Tibial nerve (tissue), 4 donors: ENCODE measurements around the gene ZFHX2. TPM values are rescaled to one million over a fixed set of nuclear protein-coding genes. Genes with fewer than 3 reads are reported as not detected.

ENCODE experiments used
- DNase-seq, 2 donors: peaks; one replicate each; pipeline ENCODE4 v3.0.0-alpha.2; 2019; ENCODE audit warnings: low spot score in 2 of 2
- H3K27ac ChIP-seq, 4 donors: fragments of 200-600 bp; sonication (generic) in 3 of 4; one replicate each; pipeline ENCODE4 v1.5.1; 2017 to 2019; ENCODE audit warnings: mild to moderate bottlenecking in 1 of 4
- H3K27me3 ChIP-seq, 2 donors: fragments of 200-600 bp; sonication (generic) in 1 of 2; one replicate each; pipeline versions ENCODE4 v1.5.1 to v1.6.0; 2017 to 2019
- H3K36me3 ChIP-seq, 3 donors: fragments of 200-600 bp; sonication (generic); one replicate each; pipeline ENCODE4 v1.5.1; 2018 to 2019
- H3K4me1 ChIP-seq, 4 donors: fragments of 200-600 bp; sonication (generic) in 3 of 4; one replicate each; pipeline ENCODE4 v1.5.1; 2017 to 2019
- H3K4me3 ChIP-seq, 4 donors: fragments of 200-600 bp; sonication (generic) in 3 of 4; one replicate each; pipeline ENCODE4 v1.5.1; 2017 to 2019; ENCODE audit warnings: mild to moderate bottlenecking in 1 of 4, moderate library complexity in 1 of 4
- H3K9me3 ChIP-seq, 4 donors: fragments of 200-600 bp; sonication (generic) in 3 of 4; one replicate each; pipeline ENCODE4 v1.5.1; 2017 to 2019
- CTCF ChIP-seq, 5 experiments: fragments of 200-600 bp in 3 of 5; fragments of 450-650 bp in 2 of 5; sonication (generic) in 3 of 5; IDR thresholded peaks; one replicate each; pipeline ENCODE4 v1.5.1; 2016 to 2019; ENCODE audit warnings: antibody characterized with exemption in 5 of 5, mild to moderate bottlenecking in 3 of 5, moderate library complexity in 2 of 5
- EP300 ChIP-seq, 2 donors: sonication (generic); formaldehyde crosslinking; IDR thresholded peaks; one replicate each; pipeline ENCODE4 v1.6.1; 2017; ENCODE audit warnings: antibody characterized with exemption in 2 of 2, mild to moderate bottlenecking in 1 of 2
- POLR2A ChIP-seq, 2 donors: fragments of 450-650 bp; IDR thresholded peaks; one replicate each; pipeline ENCODE4 v1.6.1; 2017; ENCODE audit warnings: antibody characterized with exemption in 2 of 2, mild to moderate bottlenecking in 2 of 2, moderate library complexity in 2 of 2
- WGBS, 2 donors: methylation state at CpG; one replicate each; pipeline ENCODE4 v1.1.5; 2018; 5-methylcytosine and 5-hydroxymethylcytosine counted together
- total RNA-seq, 4 donors: library from RNA; depleted of rRNA; stranded (reverse); fragments of >200 nt; gene quantifications; one replicate each; pipeline ENCODE4 v1.1.0, GENCODE V29; 2016

Gene ZFHX2
- total RNA-seq, 4 donors from 2014 or later, result 2.1 to 3.9 (median 2.6) TPM

GRCh38 chr14:23568021-23568599 lies 16.5 kb upstream of the ZFHX2 start:
- WGBS, 2 donors, result 80 to 87% methylated on average over 2 of the region's 2 CpGs
- Histone ChIP-seq H3K9me3 (no peaks in the 10 kb centered on the region), H3K36me3 (peaks cover 0 to 8% (median 0%) of the 10 kb centered on the region in 3 donors), H3K27ac (peak overlapping the region in 2 of 4 donors; percentile 71 to 85), H3K4me1 (peaks cover 0 to 15% (median 5%) of the 10 kb centered on the region in 4 donors), H3K4me3 (peak overlapping the region; percentile 57 to 71 (median 60)), H3K27me3 (peaks cover 0 to 24% of the 10 kb centered on the region in 2 donors)
- TF ChIP-seq POLR2A (IDR thresholded peaks at IDR 0.05) (no peak), EP300 (IDR thresholded peaks at IDR 0.05) (no peak), CTCF (IDR thresholded peaks at IDR 0.05) (no peak)
- no peak for DNase-seq

GRCh38 chr14:23567186-23568020 lies 15.8 kb upstream of the ZFHX2 start, which contains the start of gene AP1G2:
TSS of gene AP1G2 (minus strand) at chr14:23567791. CDS start at chr14:23567314, 477 bp downstream.
- Histone ChIP-seq H3K4me1 (peaks cover 0 to 15% (median 5%) of the 10 kb centered on the region in 4 donors), H3K36me3 (peaks cover 0 to 8% (median 0%) of the 10 kb centered on the region in 3 donors), H3K4me3 (peak within 1 kb of the TSS; percentile 57 to 71 (median 60)), H3K27me3 (peaks cover 0 to 17% of the 10 kb centered on the region in 2 donors), H3K27ac (peak within 1 kb of the TSS; percentile 54 to 85 (median 63)), H3K9me3 (no peaks in the 10 kb centered on the region)
- WGBS, 2 donors, result 2% methylated on average over 52 of the region's 53 CpGs
- TF ChIP-seq EP300 (IDR thresholded peaks at IDR 0.05), result peak in 1 of 2 donors; percentile 37
- peak in 1 of 2 donors; percentile 16 for TF ChIP-seq POLR2A (IDR thresholded peaks at IDR 0.05)
- no peak for TF ChIP-seq CTCF (IDR thresholded peaks at IDR 0.05)
- DNase-seq, result peak; percentile 55 to 70

GRCh38 chr14:23566778-23567185 lies 15.2 kb upstream of the ZFHX2 start:
- Histone ChIP-seq H3K36me3 (peaks cover 0 to 14% (median 0%) of the 10 kb centered on the region in 3 donors), H3K27me3 (peaks cover 0 to 11% of the 10 kb centered on the region in 2 donors), H3K9me3 (no peaks in the 10 kb centered on the region), H3K4me1 (peaks cover 0 to 15% (median 5%) of the 10 kb centered on the region in 4 donors), H3K27ac (peak overlapping the region in 2 of 4 donors; percentile 71 to 85), H3K4me3 (peak overlapping the region; percentile 57 to 71 (median 60))
- TF ChIP-seq EP300 (IDR thresholded peaks at IDR 0.05) (no peak), POLR2A (IDR thresholded peaks at IDR 0.05) (no peak), CTCF (IDR thresholded peaks at IDR 0.05) (no peak)
- WGBS, 2 donors, result 5 to 9% methylated on average over 5 of the region's 5 CpGs
- no peak for DNase-seq

GRCh38 chr14:23566112-23566777 lies 14.7 kb upstream of the ZFHX2 start:
- H3K27me3 ChIP-seq, result peaks cover 0 to 7% of the 10 kb centered on the region in 2 donors
- no peak for TF ChIP-seq CTCF (IDR thresholded peaks at IDR 0.05)
- no peak for TF ChIP-seq POLR2A (IDR thresholded peaks at IDR 0.05)
- no peak for TF ChIP-seq EP300 (IDR thresholded peaks at IDR 0.05)
- H3K9me3 ChIP-seq, result no peaks in the 10 kb centered on the region
- H3K4me3 ChIP-seq, result peak overlapping the region in 1 of 4 donors; percentile 57
- no peak for DNase-seq
- H3K4me1 ChIP-seq, result peaks cover 0 to 15% (median 5%) of the 10 kb centered on the region in 4 donors
- 89 to 90% methylated on average over 10 of the region's 10 CpGs for WGBS, 2 donors
- H3K36me3 ChIP-seq, result peaks cover 0 to 19% (median 0%) of the 10 kb centered on the region in 3 donors
- peak overlapping the region in 1 of 4 donors; percentile 71 for H3K27ac ChIP-seq
